HepG2 (cell line): ENCODE results near the gene ZFYVE26. TPM values are rescaled to one million over a fixed set of nuclear protein-coding genes. Genes with fewer than 3 reads are reported as not detected.

ENCODE experiments used
- ATF4 ChIP-seq, 2 experiments: fragments of 450-650 bp in 1 of 2; sonication (generic) in 1 of 2; formaldehyde crosslinking; IDR thresholded peaks; 2 replicates each; pipeline versions ENCODE4 v1.5.0 to v1.8.0; 2020 to 2022; ENCODE audit warnings: mild to moderate bottlenecking in 1 of 2, missing genetic modification reagents in 1 of 2
- LBX2 ChIP-seq: sonication (generic); formaldehyde crosslinking; IDR thresholded peaks from 2 replicates; pipeline ENCODE4 v1.5.0; 2020; ENCODE audit warnings: missing genetic modification reagents, mild to moderate bottlenecking, borderline replicate concordance
- NR2C2 ChIP-seq: sonication (generic); formaldehyde crosslinking; IDR thresholded peaks from 2 replicates; pipeline ENCODE4 v1.4.0; 2020; ENCODE audit warnings: missing genetic modification reagents, mild to moderate bottlenecking, moderate library complexity, borderline replicate concordance
- SIX4 ChIP-seq: sonication (generic); formaldehyde crosslinking; IDR thresholded peaks from 2 replicates; pipeline ENCODE4 v1.4.0; 2020; ENCODE audit warnings: missing genetic modification reagents
- TFDP2 ChIP-seq: sonication (generic); formaldehyde crosslinking; IDR thresholded peaks from 2 replicates; pipeline ENCODE4 v1.4.0; 2020; ENCODE audit warnings: missing genetic modification reagents
- ZNF224 ChIP-seq: sonication (generic); formaldehyde crosslinking; IDR thresholded peaks from 2 replicates; pipeline ENCODE4 v1.5.0; 2020; ENCODE audit warnings: mild to moderate bottlenecking, missing genetic modification reagents
- ZNF318 ChIP-seq: sonication (generic); formaldehyde crosslinking; IDR thresholded peaks from 2 replicates; pipeline ENCODE4 v1.4.0; 2020; ENCODE audit warnings: mild to moderate bottlenecking, missing genetic modification reagents
- ZNF605 ChIP-seq: sonication (generic); formaldehyde crosslinking; IDR thresholded peaks from 2 replicates; pipeline ENCODE4 v1.8.0; 2022; ENCODE audit warnings: mild to moderate bottlenecking, missing genetic modification reagents
- ZNF713 ChIP-seq: sonication (generic); formaldehyde crosslinking; IDR thresholded peaks from 2 replicates; pipeline ENCODE4 v1.4.0; 2020; ENCODE audit warnings: mild to moderate bottlenecking, missing genetic modification reagents
- ZNF788 ChIP-seq: sonication (generic); formaldehyde crosslinking; IDR thresholded peaks from 2 replicates; pipeline ENCODE4 v1.5.0; 2020; ENCODE audit warnings: mild to moderate bottlenecking, missing genetic modification reagents, borderline replicate concordance
- ZNF839 ChIP-seq: sonication (generic); formaldehyde crosslinking; IDR thresholded peaks from 2 replicates; pipeline ENCODE4 v1.4.0; 2020; ENCODE audit warnings: missing genetic modification reagents, mild to moderate bottlenecking, borderline replicate concordance
- ZNF879 ChIP-seq: sonication (generic); formaldehyde crosslinking; IDR thresholded peaks from 2 replicates; pipeline ENCODE4 v1.8.1; 2023; ENCODE audit warnings: missing genetic modification reagents
- polyA plus RNA-seq, 8 experiments: library from polyadenylated mRNA; depleted of rRNA in 3 of 8; stranded (reverse) in 7 of 8; unstranded in 1 of 8; fragments of >200 nt; fragmentation: Illumina TruSeq in 4 of 8; extraction: Trizol in 4 of 8; gene quantifications; 2 replicates each; pipeline versions ENCODE4 v1.2.1 to v1.2.3, GENCODE V29; 2011 to 2016; ENCODE audit warnings: low read depth in 4 of 8, missing spikeins in 1 of 8, mixed read lengths in 1 of 8; ENCODE audit not compliant: insufficient read depth in 1 of 8
- total RNA-seq, 5 experiments: library from RNA; depleted of rRNA; stranded (reverse); fragments of >200 nt; fragmentation: Illumina TruSeq; extraction: Trizol; gene quantifications; 2 replicates each; pipeline ENCODE4 v1.2.3, GENCODE V29; 2016; ENCODE audit warnings: low read depth in 1 of 5
- TF ChIP-seq, protein P1 (sequence below): sonication (generic); formaldehyde crosslinking; IDR thresholded peaks from 2 replicates; pipeline ENCODE4; 2020; ENCODE audit warnings: missing genetic modification reagents, mild to moderate bottlenecking, borderline replicate concordance

The ZFYVE26 gene
- total and polyA plus RNA-seq, 2 of the 13 experiments (the other 11 are each of a cell fraction or from before 2014, with no cell fraction given) = 13.6 to 16.4 TPM

GRCh38 chr14:67729072-67729885 is 87.1 kb downstream of the ZFYVE26 start (continued):
- TF ChIP-seq ZNF318 (CRISPR knock-in tag) (no peak), SIX4 (no peak), ZNF224 (CRISPR knock-in tag) (peak; percentile 82), ATF4 (CRISPR knock-in tag; IDR thresholded peaks at IDR 0.05) (peak in 1 of 2 experiments; percentile 97; a peak in 2 of 4 replicates), ZNF713 (CRISPR knock-in tag) (peak; percentile 86; the same call in 1 of the 2 replicates), ZNF879 (CRISPR knock-in tag) (no peak), ZNF788 (CRISPR knock-in tag) (peak; percentile 69; the same call in 1 of the 2 replicates), TFDP2 (CRISPR knock-in tag) (peak; percentile 50; the same call in 1 of the 2 replicates), NR2C2 (CRISPR knock-in tag) (0 out of 2 replicates have a peak, but pooled peaks have one; percentile 48), ZNF605 (CRISPR knock-in tag) (peak; percentile 70; the same call in 1 of the 2 replicates), ZNF839 (no peak), LBX2 (CRISPR knock-in tag) (peak; percentile 75; the same call in 1 of the 2 replicates)
- TF ChIP-seq, protein P1, sequence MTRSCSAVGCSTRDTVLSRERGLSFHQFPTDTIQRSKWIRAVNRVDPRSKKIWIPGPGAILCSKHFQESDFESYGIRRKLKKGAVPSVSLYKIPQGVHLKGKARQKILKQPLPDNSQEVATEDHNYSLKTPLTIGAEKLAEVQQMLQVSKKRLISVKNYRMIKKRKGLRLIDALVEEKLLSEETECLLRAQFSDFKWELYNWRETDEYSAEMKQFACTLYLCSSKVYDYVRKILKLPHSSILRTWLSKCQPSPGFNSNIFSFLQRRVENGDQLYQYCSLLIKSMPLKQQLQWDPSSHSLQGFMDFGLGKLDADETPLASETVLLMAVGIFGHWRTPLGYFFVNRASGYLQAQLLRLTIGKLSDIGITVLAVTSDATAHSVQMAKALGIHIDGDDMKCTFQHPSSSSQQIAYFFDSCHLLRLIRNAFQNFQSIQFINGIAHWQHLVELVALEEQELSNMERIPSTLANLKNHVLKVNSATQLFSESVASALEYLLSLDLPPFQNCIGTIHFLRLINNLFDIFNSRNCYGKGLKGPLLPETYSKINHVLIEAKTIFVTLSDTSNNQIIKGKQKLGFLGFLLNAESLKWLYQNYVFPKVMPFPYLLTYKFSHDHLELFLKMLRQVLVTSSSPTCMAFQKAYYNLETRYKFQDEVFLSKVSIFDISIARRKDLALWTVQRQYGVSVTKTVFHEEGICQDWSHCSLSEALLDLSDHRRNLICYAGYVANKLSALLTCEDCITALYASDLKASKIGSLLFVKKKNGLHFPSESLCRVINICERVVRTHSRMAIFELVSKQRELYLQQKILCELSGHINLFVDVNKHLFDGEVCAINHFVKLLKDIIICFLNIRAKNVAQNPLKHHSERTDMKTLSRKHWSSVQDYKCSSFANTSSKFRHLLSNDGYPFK = peak; percentile 69; the same call in 1 of the 2 replicates
